Stimulated activated CD4-positive, alpha-beta T cell treated with anti-CD3 and anti-CD28 coated beads, Interleukin-15, amount 100 ng/mL, for 1 hour (primary cell): Measurements from ENCODE around the gene NBPF1.
"Not testable (repeated sequence)": the region's sequence is repeated elsewhere in the genome, so short reads cannot be mapped to it uniquely, and the experiment has no call there.

ENCODE experiments used
- DNase-seq, 2 donors: peaks; one replicate each; pipeline ENCODE4 v3.0.0-alpha.2; 2020; ENCODE audit warnings: low read depth in 1 of 2, low spot score in 1 of 2

The NBPF1 gene

DNA sequence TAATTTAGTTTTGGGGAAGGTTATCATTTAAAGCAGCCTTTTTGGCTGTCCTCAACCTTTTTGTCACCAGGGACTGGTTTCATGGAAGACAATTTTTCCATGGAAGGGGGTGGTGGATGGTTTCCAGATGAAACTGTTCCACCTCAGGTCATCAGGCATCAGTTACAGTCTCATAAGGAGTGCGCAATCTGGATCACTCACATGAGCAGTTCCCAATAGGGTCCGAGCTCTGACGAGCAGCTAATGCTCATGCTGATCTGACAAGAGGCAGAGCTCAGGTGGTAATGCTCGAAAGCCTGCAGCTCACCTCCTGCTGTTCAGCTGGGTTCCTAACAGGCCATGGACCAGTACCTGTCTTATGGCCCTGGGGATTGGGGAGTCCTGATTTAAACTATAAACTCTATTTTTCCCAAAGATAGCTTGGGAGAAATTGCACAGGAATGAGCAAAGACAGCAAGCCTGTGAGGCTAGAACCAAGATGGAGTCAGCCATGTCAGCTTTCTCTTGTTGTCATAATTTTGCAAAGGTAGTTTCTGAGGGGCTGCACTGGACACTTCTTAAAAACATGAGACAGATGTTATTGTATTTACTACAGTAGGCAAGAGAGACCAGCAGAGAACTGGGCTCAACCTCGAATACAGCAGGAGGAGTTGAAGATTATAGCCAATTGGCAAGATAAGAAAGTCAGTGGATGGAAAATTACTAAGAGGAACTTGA is 96.5 kb downstream of the NBPF1 start:
- not testable (repeated sequence) for DNase-seq

DNA sequence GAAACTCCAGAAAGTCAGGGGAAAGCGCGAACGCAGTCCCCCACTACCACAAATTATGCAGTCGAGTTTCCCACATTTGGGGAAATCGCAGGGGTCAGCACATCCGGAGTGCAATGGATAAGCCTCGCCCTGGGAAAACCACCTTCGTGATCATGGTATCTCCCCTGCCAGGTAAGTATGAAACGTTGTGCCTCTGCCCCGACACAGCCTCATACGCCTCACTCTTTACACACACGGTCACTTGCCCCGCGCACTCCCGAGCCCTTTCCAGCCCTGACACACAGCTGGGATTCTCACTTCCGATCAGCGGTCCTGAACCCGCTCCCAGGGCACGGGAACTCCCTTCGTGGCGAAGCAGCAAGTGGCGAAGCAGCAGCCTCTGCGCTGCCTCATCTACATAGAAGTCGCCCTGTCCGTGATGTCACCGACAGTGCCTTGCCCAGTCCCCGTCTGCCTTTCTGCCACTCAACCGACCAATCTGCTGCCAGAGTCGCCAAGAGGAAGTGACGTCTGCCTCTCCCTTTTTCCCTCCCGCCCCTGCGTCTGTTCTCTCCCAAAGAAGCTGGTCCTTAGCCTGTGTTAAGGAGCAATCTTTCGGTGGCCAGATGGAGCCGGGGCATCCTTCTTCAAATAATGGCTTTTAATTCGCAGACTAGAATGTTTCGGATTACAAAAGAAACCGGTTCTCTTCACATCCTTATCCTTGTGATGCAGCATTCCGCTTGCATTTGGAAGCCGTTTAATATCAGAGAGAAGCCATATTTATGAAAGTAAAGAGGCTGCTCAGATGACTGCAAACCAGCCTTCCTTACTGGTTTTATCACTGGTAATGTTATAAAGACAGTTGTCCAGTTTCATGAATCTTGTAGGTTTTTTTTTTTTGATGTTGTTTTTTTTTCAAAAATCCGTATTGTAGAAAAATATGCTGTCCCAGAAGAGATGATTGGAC is 99.0 kb downstream of the NBPF1 start, which contains the start of gene RNU1-1:
Gene RNU1-1, minus strand, starts transcription at position 179 of the 949 bp plus-strand sequence.
- peak; percentile 59 to 61 for DNase-seq

DNA sequence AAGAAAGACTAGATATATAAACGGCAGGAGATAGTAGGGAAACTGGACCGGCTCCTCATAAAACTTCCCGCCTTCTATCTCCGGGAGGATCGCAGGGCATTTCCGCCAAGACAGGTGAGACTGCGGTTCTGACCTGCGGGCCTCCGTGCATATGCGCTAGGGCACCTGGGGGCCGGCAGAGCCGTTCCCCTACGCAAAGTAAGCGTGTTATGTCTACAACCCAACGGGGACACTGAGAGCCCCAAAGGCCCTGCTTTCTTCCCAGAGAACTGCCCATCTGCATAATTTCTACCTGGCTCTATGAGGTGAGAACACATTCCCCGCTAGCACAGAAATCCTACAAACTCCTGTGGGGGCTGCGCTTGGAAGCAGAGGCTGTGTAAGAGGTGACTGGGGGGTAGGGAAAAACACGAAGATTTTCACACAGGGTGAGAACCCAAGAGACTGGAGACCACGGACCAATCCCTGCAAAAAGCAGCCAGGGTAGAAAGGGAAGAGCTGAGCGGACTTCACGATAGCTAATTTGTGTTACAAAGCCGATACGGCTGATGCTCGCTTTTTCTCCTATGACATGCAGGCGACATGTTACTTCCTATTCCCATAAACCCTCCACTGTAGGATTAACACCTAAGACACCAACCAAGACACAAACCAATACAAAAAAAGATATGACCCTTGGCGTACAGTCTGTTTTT is 99.8 kb downstream of the NBPF1 start:
- peak in 1 of 2 donors; percentile 40 for DNase-seq

GRCh38 chr1:16512624-16513411 is 100.5 kb downstream of the NBPF1 start:
- DNase-seq, result not testable (repeated sequence)
